Hematopoietic multipotent progenitor cell treated with erythropoietin and hydrocortisone succinate and interleukin-3 and kit ligand, for 6 days (in vitro differentiated cells): Measurements from ENCODE around the gene FLT1.

Source experiments
- DNase-seq: peaks from one replicate; pipeline ENCODE4 v3.0.0-alpha.2; 2015

FLT1 gene

GRCh38 chr13:28375250-28375930, 119.5 kb downstream of the FLT1 start:
- no peak for DNase-seq

GRCh38 chr13:28373810-28374209, 121.1 kb downstream of the FLT1 start:
- DNase-seq, result peak; percentile 26

- no peak for DNase-seq
Observed at GRCh38 chr13:28370448-28370847, 124.5 kb downstream of the FLT1 start.

- DNase-seq, result no peak
Observed at GRCh38 chr13:28358708-28359107, 136.2 kb downstream of the FLT1 start.

- no peak for DNase-seq
Observed at GRCh38 chr13:28357911-28358433, 137.0 kb downstream of the FLT1 start.

DNA sequence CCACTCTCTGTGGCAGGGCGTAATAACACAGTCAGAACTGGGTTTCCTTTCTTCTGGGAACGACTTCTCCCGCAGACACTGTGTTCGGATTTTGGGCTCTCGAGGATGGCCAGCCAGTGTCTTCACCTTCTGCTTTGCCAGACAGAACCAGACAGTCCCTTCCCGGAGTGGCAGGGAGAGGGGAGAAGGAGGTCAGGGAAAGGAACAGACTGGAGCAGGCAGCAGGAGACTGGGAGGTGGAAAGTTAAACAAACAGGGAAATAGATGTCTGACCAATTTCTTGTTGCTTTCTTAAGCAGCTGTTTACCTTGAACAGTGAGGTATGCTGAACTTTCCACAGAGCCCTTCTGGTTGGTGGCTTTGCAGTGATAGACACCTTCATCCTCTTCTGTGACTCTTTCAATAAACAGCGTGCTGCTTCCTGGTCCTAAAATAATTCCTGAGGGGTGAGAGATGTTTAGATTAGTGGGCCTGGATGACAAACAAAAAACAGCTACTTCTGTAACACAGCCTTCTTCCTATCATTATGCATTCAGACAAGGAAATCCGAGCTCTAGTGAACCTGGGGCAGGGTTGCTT, 137.6 kb downstream of the FLT1 start:
- DNase-seq, result no peak

GRCh38 chr13:28356561-28357021, 138.3 kb downstream of the FLT1 start:
- no peak for DNase-seq

- DNase-seq, result peak; percentile 31
Observed at GRCh38 chr13:28355822-28356371, 139.0 kb downstream of the FLT1 start.

DNA sequence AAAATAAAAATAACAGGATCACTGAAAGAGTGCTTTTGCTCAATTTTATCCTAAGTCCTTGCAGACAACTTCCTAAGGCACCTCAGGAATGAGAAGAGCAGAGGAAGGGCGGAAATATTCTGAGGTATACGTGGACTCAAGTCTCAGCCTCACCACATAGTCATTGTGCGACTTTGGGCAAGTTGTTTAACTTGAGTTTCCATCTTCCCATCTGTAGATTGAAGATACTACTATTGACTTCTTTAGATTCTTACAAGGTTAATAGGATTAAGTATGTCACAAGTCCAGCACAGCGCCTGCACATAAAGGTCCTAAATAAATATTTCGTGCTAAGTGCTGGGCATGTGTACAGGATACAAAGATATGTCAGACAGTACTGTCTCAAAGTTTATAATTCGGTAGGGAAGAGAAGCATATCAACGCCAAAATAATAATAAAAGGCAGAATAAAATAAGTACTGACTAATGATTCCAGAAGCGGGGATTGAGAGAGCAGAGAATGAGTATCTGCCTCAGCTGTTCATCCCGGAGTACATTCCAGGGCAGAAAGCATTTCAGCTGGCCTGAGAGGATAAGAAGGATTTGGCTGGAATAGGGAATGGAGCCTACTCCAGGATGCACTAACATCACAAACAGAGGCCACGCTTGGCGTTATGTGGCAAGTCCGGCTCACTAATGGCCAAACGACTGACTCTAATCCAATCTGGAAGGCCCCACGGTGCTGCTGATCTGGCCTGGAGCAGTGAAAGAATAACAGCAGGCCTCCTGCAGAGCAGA, 139.7 kb downstream of the FLT1 start:
- no peak for DNase-seq

- no peak for DNase-seq
Observed at GRCh38 chr13:28353679-28354078, 141.2 kb downstream of the FLT1 start.

DNA sequence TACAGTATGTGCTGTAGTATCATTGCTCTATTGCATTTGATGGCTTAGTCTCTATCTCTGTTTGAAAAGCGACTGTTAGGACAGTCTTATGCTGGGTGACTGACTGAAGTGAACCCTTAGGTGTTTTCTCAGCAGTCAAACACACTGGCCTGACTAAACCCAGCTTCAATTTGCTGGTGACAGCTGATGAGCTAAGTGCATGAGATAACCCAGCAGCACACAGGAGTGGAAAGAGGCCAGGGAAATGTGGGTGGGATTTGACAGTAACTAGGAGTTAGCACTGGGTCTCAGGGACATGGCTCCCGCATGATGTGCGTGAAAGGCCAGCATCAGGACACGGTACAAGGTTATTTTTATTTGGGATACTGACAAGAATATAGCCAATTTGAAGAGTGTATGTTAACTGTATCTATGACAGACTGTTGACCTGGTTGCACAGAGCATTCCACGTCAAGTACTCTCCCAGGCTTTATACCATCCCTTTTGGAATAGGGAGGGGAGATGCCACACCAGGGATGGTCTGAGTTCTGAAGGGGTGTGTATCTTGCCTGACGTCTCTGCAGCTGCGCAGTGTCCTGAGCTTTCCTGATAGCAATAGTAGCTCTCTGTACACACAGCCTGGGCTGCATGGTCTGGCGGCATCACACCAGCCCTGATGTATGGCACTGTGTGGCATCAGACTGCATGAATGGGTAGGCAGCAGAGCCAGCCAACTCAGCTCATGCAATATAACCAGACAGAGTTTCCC, 144.8 kb downstream of the FLT1 start:
- no peak for DNase-seq

- no peak for DNase-seq
Observed at GRCh38 chr13:28349371-28349770, 145.6 kb downstream of the FLT1 start.

DNA sequence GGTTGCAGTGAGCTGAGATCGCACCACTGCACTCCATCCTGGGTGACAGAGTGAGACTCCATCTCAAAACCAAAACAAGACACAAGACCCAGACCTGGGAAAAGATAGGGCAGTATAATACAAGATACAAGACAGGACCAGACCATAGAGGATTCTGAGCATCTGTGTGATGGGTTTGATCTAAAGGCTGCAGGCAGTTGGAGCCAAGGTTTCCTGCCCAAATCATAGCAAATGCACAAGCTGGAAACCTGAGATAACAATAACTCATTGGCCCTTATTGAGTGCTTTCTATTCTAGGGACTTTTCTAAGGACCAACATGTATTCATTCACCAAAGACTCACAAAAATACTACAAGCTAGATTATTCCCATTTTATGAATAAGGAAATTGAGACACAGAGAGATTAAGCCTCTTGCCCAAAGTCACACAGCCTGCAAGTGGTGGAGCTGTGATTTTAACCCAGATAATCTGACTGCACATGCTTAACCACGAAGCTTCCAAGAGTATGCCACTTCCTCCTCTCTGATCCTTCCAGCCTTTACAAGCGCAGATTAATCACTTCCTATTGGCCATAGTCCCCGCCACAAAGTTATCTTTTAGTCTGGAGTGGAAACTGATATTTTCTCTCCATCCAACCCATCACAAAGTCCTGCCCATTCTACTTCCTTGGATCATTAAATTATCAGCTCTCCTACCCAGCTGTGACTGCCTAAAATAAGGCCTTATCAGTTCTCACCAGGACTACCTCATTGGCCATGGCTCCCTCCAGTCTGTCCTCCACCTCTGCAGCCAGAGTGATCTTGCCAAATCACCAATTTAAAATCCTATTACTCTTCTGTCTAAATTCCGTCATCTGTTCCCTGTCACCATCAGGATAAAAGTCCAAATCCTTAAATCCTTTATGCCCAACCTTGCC, 147.2 kb downstream of the FLT1 start:
- peak; percentile 62 for DNase-seq

DNA sequence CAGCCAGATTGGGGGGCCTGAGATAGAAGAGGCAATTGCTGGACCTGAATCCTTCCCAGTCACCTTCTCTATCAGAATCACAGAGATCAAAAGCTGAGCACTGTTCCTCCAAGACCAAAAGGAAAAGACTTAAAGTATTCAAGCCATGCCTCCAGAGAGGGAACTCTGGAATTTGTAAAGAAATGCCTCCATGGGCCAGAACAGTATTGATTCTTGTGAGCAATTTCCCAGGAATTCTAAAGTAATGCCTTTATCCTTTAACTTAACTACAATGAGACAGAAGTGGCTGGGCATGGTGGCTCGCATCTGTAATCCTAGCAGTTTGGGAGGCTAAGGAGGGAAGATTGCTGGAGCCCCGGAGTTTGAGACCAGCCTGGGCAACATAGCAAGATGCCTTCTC, 148.8 kb downstream of the FLT1 start:
- DNase-seq, result no peak

GRCh38 chr13:28344163-28344562, 150.8 kb downstream of the FLT1 start:
- DNase-seq, result no peak

DNA sequence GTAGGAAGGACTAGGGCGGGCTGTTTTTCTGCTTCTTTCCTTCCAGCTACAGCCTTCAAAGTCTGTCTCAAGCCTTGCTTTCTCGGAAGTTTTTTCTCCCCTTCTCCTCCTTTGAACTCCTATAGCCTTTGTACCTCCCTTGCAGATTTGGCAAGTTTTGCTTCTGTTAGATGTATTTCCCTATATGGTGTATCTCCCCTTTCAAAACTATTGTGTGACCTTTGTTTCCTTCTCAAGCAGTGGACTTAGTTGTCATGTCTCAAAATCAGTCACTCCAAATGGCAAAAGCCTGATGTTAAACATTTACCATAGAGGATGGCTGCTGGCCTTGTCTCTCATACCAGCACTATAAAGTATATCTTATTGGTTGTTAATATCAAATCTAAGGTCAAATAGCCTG, 152.7 kb downstream of the FLT1 start:
- no peak for DNase-seq

DNA sequence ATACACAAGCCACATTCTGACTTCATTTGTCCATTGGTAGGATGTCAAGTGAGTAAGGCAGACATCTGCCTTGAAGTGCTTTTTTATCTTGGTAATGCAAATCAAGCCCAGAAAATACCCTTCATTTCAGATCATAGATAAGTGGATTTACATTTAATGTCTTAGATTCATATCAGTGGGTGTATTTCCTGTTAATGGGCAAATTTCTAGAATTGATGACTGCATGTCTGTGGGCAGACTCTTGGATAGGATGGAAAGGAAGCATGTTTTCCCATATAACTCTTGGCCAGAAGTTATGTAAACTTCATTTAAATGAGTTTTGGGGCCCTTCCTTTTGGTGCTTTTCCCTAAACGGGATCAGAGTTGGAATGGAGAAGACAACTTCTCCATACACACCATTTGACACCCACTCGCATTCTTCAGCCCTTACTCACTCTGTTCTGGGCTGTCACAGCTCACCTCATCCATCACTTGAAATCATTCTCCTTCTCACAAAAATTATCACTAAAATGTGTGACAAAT, 154.6 kb downstream of the FLT1 start:
- no peak for DNase-seq

DNA sequence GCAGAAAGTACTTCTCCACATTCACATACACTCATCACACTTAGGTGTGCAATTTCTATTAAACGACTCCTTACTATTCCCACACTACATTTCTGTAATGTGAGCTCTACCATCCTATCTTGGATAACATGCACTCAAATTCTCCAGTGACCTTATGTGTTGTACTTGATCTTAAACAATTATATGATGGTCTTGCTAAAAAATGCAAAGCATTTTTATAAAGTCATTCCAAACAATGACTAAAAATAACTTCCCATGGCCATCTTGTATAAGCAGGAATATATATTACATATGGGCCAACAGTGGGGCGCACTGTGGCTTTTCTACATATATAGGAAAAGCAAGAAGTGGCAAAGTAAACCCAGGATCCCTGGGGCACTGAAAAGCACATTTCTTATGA, 155.5 kb downstream of the FLT1 start:
- DNase-seq, result no peak

DNA sequence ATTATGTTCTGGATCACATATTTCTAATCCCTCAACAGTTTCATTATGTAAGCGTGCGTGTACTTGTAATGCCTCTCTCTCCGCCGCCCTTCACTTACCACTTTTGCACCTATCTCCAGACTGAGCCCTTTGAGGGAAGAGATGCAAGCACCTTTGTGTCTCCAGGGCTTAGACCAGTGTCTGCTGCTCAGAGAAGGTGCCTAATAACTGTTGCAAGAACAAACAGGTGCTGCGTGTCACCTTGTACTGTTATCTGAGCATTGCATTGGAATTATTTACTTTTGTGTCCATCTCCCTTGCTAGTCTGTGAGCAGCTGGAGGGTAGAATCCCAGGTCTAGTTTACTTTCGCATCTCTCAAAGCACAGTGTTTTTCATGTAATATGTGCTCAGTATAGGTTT, 156.2 kb downstream of the FLT1 start:
- DNase-seq, result no peak

DNA sequence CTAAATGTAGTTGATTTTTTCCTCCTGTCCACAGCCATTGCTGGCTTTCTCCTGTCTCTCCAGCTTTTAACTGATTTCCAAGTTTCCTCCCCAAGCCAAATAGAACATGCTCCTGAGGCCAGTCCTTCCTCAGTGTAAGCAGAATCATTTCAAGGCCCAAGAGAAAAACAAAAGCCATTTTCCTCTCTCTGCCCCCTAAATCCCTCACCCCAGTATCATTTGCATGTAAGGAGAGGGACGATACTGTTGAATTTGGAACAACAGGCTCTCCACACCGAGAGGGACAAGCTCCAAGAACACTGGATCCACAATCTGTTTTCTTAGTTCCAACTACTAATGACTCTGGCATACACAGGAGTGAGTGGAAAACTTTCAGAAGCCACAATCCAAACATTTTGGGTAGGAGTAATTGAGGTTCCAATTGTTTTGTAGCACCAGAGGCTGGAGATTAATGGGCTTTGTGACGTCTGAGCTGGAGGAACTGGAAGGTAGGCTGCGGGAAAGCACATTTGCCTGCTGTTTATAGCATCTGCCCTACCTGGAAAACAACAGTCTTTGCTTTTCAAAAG, 156.8 kb downstream of the FLT1 start:
- DNase-seq, result no peak
